Psoas muscle (tissue), 8 donors: ENCODE measurements around the gene AGTRAP. TPM values are rescaled to one million over a fixed set of nuclear protein-coding genes. Genes with fewer than 3 reads are reported as not detected.

Experiments used
- ATAC-seq, 4 donors: fragments of 200-7000 bp; cut with Tn5 transposase; one replicate each; pipeline ENCODE4 v1.9.1; 2020; ENCODE audit warnings: moderate library complexity in 3 of 4, mild to moderate bottlenecking in 2 of 4
- DNase-seq, 2 donors: peaks; one replicate each; pipeline ENCODE4 v3.0.0-alpha.2; 2020
- H3K27ac ChIP-seq: fragments of 200-600 bp; one replicate; pipeline ENCODE4 v1.8.0; 2022
- H3K27me3 ChIP-seq, 3 donors: fragments of 200-600 bp in 1 of 3; one replicate each; pipeline versions ENCODE4 v1.6.1 to v1.8.0; 2013 to 2022; ENCODE audit warnings: low read length in 2 of 3, mild to moderate bottlenecking in 2 of 3, moderate library complexity in 1 of 3; ENCODE audit not compliant: insufficient read depth in 3 of 3
- H3K36me3 ChIP-seq, 2 donors: fragments of 200-600 bp in 1 of 2; one replicate each; pipeline versions ENCODE4 v1.6.1 to v1.8.0; 2013 to 2022; ENCODE audit warnings: low read depth in 1 of 2, mild to moderate bottlenecking in 1 of 2, moderate library complexity in 1 of 2; ENCODE audit not compliant: insufficient read depth in 1 of 2
- H3K4me1 ChIP-seq: fragments of 200-600 bp; one replicate; pipeline ENCODE4 v1.8.0; 2022
- H3K4me3 ChIP-seq: fragments of 200-600 bp; one replicate; pipeline ENCODE4 v1.8.0; 2022; ENCODE audit warnings: mild to moderate bottlenecking
- H3K9me3 ChIP-seq: fragments of 200-600 bp; one replicate; pipeline ENCODE4 v1.8.0; 2022
- WGBS, 3 donors: extraction: QIAGEN DNeasy Blood & Tissue Kit; methylation state at CpG; one replicate each; pipeline versions ENCODE4 v1.1.6 to v1.1.7; 2013; 5-methylcytosine and 5-hydroxymethylcytosine counted together
- intact Hi-C, 2 donors: fragments of 100-400 bp; cut with DNase I; formaldehyde crosslinking; loops; one replicate each; pipeline versions ENCODE4 v1.11.0 to v1.14.2; 2022
- polyA plus RNA-seq, 3 donors: library from polyadenylated mRNA; stranded (reverse); fragments of 200-250 nt; gene quantifications; one replicate each; pipeline ENCODE4 v1.2.3, GENCODE V29; 2013
- total RNA-seq, 4 donors: library from RNA; stranded (reverse); fragmentation: NEBNext Ultra II Directional in 2 of 4; extraction: Animal tissue kit (Norgen Biotek cat#: 25700) in 2 of 4; gene quantifications; one replicate each; pipeline versions ENCODE4 v1.2.1 to v1.2.4, GENCODE V29; 2021 to 2023
- TF ChIP-seq, protein P1 (sequence below): fragments of 200-600 bp; IDR thresholded peaks from one replicate; pipeline ENCODE4 v1.8.0; 2022; ENCODE audit warnings: antibody characterized with exemption
- donor health status: healthy with polysubstance abuse.
- donor health status: DM: no; HTN: no; CAD: no; lungs with moderate emphysema.
- donor health status: Bipolar disorder and iron deficiency.
- donor health status: healthy.
- donor health status: DM: yes; HTN: yes; CAD: no.
- donor health status: DM: no; HTN: no; CAD: no.
- donor health status: DM: no; HTN: no; CAD: no.
- donor health status: DM: yes; HTN: yes; CAD: no.

The AGTRAP gene
- total and polyA plus RNA-seq, 7 donors: 28.5 to 179 (median 43.2) TPM

DNA sequence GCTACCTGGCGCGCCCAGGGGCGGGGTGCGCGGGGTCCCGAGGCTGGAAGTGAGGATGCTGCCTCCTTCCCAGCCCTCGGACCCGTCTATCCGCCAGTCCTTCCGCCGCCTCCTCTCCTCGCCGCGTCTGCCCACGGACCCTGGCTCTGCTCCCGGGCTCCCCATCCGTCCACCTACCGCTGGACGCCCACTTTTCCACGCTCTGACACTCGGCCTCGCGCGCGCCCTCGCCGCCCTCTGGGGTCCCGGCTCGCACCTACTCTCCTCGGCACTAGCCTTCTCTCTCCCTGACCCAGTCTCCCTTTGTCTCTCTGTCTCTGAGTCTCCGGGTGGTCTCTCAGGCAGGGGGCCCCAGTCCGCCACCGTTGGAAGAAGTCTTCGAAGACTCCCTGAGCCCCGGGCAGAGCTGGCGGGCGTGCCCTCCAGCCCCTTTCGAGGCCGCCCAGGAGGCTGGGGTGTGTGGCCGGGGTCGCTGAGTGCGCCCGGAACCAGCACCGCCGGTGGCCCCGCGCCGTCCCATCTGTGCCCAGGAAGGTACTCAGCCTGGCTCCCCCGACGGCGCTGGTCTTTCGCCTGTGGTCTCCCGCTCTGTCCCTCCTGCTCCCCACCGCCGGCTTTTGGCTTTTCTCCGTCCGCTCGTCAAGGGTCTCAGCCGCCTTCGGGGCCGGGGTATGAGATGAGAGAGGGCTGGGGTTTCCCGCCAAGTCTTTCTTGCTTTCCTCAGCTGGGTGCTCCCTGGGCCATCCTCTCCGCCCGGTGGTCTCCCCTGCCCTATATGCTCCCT, 43.8 kb upstream of the AGTRAP start:
- Histone ChIP-seq H3K27me3 (peaks cover 0 to 57% (median 23%) of the 10 kb centered on the region in 3 donors), H3K4me1 (no peaks in the 10 kb centered on the region), H3K4me3 (peak overlapping the region; percentile 55), H3K9me3 (no peaks in the 10 kb centered on the region), H3K36me3 (no peaks in the 10 kb centered on the region), H3K27ac (no peak overlapping the region)
- no peak for DNase-seq
- TF ChIP-seq, protein P1, sequence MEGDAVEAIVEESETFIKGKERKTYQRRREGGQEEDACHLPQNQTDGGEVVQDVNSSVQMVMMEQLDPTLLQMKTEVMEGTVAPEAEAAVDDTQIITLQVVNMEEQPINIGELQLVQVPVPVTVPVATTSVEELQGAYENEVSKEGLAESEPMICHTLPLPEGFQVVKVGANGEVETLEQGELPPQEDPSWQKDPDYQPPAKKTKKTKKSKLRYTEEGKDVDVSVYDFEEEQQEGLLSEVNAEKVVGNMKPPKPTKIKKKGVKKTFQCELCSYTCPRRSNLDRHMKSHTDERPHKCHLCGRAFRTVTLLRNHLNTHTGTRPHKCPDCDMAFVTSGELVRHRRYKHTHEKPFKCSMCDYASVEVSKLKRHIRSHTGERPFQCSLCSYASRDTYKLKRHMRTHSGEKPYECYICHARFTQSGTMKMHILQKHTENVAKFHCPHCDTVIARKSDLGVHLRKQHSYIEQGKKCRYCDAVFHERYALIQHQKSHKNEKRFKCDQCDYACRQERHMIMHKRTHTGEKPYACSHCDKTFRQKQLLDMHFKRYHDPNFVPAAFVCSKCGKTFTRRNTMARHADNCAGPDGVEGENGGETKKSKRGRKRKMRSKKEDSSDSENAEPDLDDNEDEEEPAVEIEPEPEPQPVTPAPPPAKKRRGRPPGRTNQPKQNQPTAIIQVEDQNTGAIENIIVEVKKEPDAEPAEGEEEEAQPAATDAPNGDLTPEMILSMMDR: no peak
- ATAC-seq: no peak
- intact Hi-C loops: no loop called here
- WGBS, 3 donors: 4 to 10% (median 5%) methylated on average over 47 to 64 of the region's 64 CpGs

DNA sequence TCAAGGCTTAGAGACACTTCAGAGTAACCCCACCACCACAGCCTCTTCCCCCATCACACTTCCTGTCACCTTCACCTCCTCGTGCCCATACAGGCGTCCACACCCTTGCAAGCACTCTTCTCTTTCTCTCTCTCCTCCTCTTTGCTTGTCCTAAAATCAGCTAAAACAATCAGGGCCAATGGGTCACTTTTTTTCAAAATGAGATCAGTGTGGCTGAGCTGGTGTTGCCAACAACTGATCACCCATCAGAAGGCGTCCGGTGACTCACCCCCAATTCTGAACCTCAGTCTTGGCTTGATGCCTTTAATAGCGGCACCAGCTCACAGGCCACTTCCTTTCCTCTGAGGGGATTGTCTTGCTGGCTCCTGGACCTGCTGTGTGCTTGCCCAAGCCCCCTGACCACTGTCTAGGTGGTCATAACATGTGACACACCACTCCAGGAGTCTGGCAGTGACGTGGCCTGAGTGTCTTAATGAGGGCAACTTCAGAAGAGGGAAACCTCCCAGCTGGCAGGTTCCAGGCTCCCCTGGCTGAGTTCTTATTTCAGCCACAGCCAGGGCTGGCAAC, 42.8 kb upstream of the AGTRAP start:
- no peaks in the 10 kb centered on the region for H3K4me1 ChIP-seq
- ATAC-seq (peak in 3 of 4 donors; percentile 59 to 65 (median 61)), DNase-seq (peak in 1 of 2 donors; percentile 35)
- no peaks in the 10 kb centered on the region for H3K9me3 ChIP-seq
- H3K27ac ChIP-seq: no peak overlapping the region
- TF ChIP-seq, protein P1: no peak
- H3K36me3 ChIP-seq: no peaks in the 10 kb centered on the region
- H3K27me3 ChIP-seq: peaks cover 0 to 57% (median 23%) of the 10 kb centered on the region in 3 donors
- H3K4me3 ChIP-seq: no peak overlapping the region
- intact Hi-C loops: no loop called here
- 7 to 18% (median 14%) methylated on average over 6 of the region's 6 CpGs for WGBS, 3 donors

DNA sequence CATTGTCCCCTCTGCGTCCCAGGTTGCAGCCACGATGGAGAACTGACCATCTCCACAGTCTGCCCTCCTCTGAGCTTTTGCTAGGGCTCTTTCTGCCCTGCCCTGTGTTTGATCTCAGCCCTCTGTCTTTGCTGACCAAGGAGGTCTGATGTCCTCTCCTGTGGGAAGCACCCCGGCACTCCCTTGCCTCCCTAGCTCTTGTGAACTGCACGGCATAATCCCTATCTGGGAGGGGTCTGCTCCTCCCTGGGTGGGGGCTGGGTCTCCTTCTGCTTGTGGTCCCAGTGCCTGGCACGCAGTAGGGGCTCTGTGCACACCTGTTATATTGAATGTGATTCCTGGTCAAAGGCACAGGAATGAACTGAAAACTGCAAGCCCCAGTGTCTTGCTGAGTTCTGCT, 42.0 kb upstream of the AGTRAP start:
- H3K27ac ChIP-seq: no peak overlapping the region
- H3K27me3 ChIP-seq: peaks cover 0 to 62% (median 23%) of the 10 kb centered on the region in 3 donors
- H3K36me3 ChIP-seq: no peaks in the 10 kb centered on the region
- TF ChIP-seq, protein P1: no peak
- no peak for DNase-seq
- intact Hi-C loops: no loop called here
- no peak for ATAC-seq
- H3K9me3 ChIP-seq: no peaks in the 10 kb centered on the region
- H3K4me1 ChIP-seq: no peaks in the 10 kb centered on the region
- 57 to 68% (median 57%) methylated on average over 5 of the region's 5 CpGs for WGBS, 3 donors
- no peak overlapping the region for H3K4me3 ChIP-seq

DNA sequence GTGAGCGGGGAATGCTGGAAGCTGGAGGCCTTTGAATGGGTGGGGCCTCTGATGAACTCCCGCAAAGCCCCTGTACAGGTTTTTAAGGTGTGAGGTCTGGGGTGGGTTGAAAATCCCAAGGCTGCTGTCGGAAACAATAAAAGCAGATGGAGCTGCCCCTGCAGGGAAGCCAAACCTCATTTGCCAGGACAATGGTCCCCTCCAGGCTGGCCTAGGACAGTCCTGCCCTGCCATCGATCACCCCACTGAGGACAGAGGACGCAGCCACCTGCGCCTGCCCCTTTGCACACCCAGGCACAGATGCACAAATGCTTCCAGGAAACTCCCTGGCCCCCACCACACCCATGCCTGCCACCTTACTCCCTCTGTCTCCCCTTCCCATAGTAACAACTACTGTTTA, 40.1 kb upstream of the AGTRAP start:
- H3K27ac ChIP-seq: no peak overlapping the region
- intact Hi-C loops: no loop called here
- no peak overlapping the region for H3K4me3 ChIP-seq
- peaks cover 0 to 67% (median 17%) of the 10 kb centered on the region in 3 donors for H3K27me3 ChIP-seq
- ATAC-seq (no peak), DNase-seq (no peak)
- H3K4me1 ChIP-seq: peaks cover 6% of the 10 kb centered on the region
- H3K9me3 ChIP-seq: no peaks in the 10 kb centered on the region
- no peaks in the 10 kb centered on the region for H3K36me3 ChIP-seq
- WGBS, 3 donors: 81 to 94% (median 89%) methylated on average over 6 of the region's 6 CpGs
- TF ChIP-seq, protein P1: no peak
